GM21423 (cell line): ENCODE measurements around the gene MRPS23.

Experiments used
- ATAC-seq: cut with Tn5 transposase; IDR thresholded peaks from one replicate; pipeline ENCODE4 v1.9.1; 2021; ENCODE audit warnings: mild to moderate bottlenecking, moderate library complexity; ENCODE audit not compliant: unreplicated experiment

The MRPS23 gene

GRCh38 chr17:57806167-57806830 lies 43.5 kb downstream of the MRPS23 start:
- no peak for ATAC-seq

- ATAC-seq: no peak
These were observed 46.8 kb downstream of the MRPS23 start for GRCh38 chr17:57803021-57803420.

GRCh38 chr17:57801044-57801711 lies 48.7 kb downstream of the MRPS23 start:
- ATAC-seq: no peak

GRCh38 chr17:57794841-57795240 lies 55.0 kb downstream of the MRPS23 start:
- no peak for ATAC-seq

- ATAC-seq: no peak
These were observed 61.1 kb downstream of the MRPS23 start for GRCh38 chr17:57788725-57789124.

GRCh38 chr17:57785022-57785421 lies 64.8 kb downstream of the MRPS23 start:
- no peak for ATAC-seq
